Cardiac septum (tissue), 1 donor: ENCODE measurements around the gene SELENOH. TPM values are rescaled to one million over a fixed set of nuclear protein-coding genes. Genes with fewer than 3 reads are reported as not detected.

Experiments
- DNase-seq: peaks from one replicate; pipeline ENCODE4 v3.0.0-alpha.2; 2020; ENCODE audit warnings: low spot score
- intact Hi-C: fragments of 100-400 bp; cut with DNase I; formaldehyde crosslinking; loops from one replicate; pipeline ENCODE4 v1.14.0; 2022
- total RNA-seq: library from RNA; stranded (reverse); fragmentation: NEBNext Ultra II Directional; extraction: Animal tissue kit (Norgen Biotek cat#: 25700); gene quantifications from one replicate; pipeline ENCODE4 v1.2.1, GENCODE V29; 2021
- donor health status: DM: no; HTN: no; CAD: no.

The SELENOH gene
- total RNA-seq, 1 donor from 2014 or later, result 85.5 TPM

DNA sequence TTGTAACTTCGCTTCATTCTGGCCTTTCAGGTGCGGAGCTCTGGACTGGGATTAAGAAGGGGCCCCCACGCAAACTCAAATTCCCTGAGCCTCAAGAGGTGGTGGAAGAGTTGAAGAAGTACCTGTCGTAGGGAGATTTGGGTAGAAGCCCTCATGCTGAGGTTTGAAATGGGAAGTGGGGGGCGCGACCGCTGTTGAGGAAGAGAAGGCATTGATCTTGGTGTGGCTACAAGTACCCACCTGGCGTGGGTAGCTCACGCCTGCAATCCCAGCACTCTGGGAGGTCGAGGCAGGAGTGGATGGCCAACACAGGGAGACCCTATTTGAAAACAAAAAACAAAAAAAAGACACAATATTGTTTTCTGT lies 779 bp downstream of the SELENOH start:
- DNase-seq, result no peak
- intact Hi-C loops, result loop anchor here (2.0 to 5.0 kb wide), 2 partner anchors 37 to 75 kb away; partner anchors contain the start of gene ZDHHC5

GRCh38 chr11:57744357-57744756 lies 3.1 kb downstream of the SELENOH start:
- intact Hi-C loops, result loop anchor here (5.0 kb wide), 1 partner anchor 77 kb away; the partner anchor contains the start of gene ZDHHC5
- no peak for DNase-seq

DNA sequence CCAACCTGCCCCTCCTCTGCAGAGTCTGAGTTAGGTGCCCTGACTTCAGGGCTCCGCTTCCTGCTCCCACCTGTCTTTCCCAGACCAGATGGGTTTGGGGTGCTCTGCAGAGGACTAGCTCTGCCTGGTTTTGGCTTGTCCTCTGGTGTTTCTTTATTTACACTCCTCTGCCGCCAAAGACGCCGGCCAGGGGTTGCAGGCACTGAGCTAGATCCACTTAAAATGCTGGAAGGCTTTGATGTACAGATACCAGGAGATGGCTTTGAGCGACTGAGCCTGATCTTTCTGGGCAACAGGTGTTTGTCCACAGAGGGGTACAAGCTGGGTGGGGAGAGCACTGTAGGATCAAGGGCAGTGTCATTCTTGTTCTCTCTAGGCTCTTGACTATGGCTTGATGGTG lies 3.9 kb downstream of the SELENOH start:
- intact Hi-C loops, result no loop called here
- DNase-seq, result no peak

GRCh38 chr11:57746920-57747319 lies 5.6 kb downstream of the SELENOH start:
- DNase-seq, result no peak
- intact Hi-C loops, result no loop called here

DNA sequence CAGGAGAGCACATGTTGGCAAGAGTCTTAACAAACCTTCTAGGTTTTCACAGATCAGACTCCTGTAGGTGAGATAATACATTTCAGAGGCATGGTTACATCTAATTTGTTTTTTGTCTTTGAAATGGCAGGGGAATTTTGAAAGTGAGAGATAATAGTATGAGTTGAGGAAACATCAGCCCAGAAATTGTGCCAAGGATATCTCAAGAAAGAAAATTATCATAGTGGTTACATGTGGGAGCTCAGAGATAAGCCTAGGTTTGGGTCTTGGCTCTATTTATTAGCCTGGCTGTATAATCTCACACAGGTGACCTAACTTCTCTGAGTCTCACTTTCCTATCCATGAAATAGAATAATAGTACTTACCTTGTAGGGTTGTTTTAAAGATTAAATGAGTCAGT lies 9.9 kb downstream of the SELENOH start:
- intact Hi-C loops, result no loop called here
- no peak for DNase-seq

- DNase-seq, result no peak
- intact Hi-C loops, result no loop called here
Measured at GRCh38 chr11:57751676-57752253, 10.5 kb downstream of the SELENOH start, which contains the start of gene BTBD18. BTBD18 (minus strand) TSS chr11:57751819; CDS start chr11:57751188, 631 bp downstream.

- intact Hi-C loops, result no loop called here
- no peak for DNase-seq
Measured at GRCh38 chr11:57752954-57753353, 11.7 kb downstream of the SELENOH start.

- intact Hi-C loops, result no loop called here
- no peak for DNase-seq
Measured at GRCh38 chr11:57758174-57758573, 16.9 kb downstream of the SELENOH start.

DNA sequence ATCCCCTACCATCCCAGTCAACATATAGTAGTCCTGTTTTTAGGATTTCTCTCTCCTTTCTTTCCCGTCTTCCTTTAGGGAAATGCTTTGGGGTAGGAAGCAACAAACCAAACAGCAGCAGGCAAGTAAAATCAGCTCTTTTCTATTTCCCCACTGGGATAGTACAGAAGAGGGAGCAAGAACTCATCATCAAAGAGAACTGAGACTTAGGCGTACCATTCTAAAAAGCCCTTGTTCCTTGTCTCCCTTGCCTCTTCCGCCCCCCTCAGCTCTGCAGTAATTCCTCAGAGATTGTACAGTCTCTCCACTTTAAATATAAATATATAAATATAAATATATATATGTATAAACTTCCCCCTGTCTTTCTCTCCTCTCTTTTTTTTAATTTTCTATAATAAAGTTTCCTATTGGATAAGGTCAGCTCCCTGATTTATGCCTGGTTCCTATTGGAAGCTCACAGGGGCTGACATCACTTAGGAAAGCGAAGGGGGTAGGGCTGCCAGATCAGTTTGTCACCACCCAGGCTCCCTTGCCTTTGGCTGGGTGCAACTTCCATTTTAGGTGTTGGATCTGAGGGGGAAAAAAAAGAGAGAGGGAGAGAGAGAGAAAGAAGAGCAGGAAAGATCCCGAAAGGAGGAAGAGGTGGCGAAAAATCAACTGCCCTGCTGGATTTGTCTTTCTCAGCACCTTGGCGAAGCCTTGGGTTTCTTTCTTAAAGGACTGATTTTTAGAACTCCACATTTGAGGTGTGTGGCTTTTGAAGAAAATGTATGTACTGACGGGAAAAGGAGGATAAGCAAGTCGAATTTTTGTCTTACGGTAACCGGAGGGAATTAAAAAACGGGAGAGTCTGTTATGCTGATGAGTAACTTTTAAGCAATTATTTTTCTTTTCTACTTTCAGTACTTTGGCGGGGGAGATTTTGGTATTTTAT lies 20.3 kb downstream of the SELENOH start, which contains the start of gene CTNND1:
Gene CTNND1, plus strand, starts transcription at position 502 of the 934 bp plus-strand sequence. CDS start 29,677 bp downstream, outside the sequence.
- peak; percentile 90 for DNase-seq
- intact Hi-C loops, result loop anchor here (2.0 kb wide), 2 partner anchors 17 to 39 kb away; no protein-coding TSS in a partner anchor

- DNase-seq, result no peak
- intact Hi-C loops, result loop anchor here (2.0 kb wide), 2 partner anchors 16 to 38 kb away; no protein-coding TSS in a partner anchor
Measured at GRCh38 chr11:57762235-57762861, 21.1 kb downstream of the SELENOH start.

DNA sequence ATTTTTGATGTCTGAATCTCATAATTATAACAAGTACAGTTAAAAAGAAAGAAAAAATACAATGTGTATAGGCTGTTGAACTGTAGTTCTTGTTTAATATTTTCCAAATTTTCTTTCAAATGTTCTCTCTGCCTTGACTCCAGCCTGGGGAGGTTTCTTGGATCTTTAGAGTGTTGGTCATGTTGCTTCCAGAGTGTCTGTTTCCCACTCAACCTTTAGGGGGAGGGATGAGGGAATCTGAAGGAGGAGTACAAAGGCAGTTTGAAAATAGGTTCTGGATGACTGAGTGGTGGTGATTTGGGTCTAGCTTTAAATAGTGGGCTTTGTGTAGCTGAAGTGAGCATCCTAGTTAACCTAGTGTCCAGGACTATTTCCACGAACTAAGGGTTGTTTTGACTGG lies 22.3 kb downstream of the SELENOH start:
- DNase-seq, result no peak
- intact Hi-C loops, result loop anchor here (2.0 kb wide), 2 partner anchors 15 to 37 kb away; no protein-coding TSS in a partner anchor

- no peak for DNase-seq
- intact Hi-C loops, result no loop called here
Measured at GRCh38 chr11:57764021-57764420, 22.7 kb downstream of the SELENOH start.

DNA sequence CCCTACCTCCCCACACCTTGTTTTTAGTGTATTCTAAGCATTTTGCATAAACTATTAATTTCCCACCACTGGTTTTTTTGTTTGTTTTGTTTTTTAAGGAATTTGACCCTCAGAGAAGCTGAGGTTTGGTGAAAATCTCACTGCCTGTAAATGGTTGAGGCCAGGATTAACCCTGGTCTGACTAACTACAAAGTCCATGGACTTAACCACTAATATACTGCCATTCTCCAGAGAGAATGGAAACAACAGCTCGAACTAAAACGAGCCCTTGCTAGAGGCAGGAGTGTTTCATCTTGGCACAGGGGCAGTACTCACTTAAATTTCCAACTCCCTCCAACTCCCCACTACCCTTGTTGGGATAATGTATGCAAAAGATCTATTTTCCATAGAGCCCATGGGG lies 23.3 kb downstream of the SELENOH start:
- no peak for DNase-seq
- intact Hi-C loops, result no loop called here

- intact Hi-C loops, result no loop called here
- no peak for DNase-seq
Measured at GRCh38 chr11:57764972-57765371, 23.7 kb downstream of the SELENOH start.

GRCh38 chr11:57770793-57771192 lies 29.5 kb downstream of the SELENOH start:
- intact Hi-C loops, result no loop called here
- DNase-seq, result no peak

DNA sequence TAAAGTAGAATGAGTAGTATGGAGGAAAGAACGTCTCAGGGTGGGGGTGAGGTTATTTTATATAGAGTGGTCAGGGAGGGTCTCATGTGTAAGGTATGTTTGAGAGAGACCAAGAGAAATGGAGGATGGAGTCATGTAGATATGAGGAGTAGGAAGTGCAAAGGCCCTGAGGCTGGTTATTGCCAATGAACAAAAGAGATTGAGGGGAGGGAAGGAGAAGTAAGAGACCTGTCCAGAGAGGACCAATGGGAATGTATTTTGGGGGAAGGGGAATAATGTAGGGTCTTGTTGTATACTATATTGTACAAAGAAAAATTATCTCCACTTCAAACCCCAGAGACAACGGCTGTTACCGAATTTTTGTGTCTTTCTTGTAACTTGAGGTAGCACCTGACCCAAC lies 30.1 kb downstream of the SELENOH start:
- intact Hi-C loops, result no loop called here
- no peak for DNase-seq

- no peak for DNase-seq
- intact Hi-C loops, result no loop called here
Measured at GRCh38 chr11:57772562-57772961, 31.3 kb downstream of the SELENOH start.

DNA sequence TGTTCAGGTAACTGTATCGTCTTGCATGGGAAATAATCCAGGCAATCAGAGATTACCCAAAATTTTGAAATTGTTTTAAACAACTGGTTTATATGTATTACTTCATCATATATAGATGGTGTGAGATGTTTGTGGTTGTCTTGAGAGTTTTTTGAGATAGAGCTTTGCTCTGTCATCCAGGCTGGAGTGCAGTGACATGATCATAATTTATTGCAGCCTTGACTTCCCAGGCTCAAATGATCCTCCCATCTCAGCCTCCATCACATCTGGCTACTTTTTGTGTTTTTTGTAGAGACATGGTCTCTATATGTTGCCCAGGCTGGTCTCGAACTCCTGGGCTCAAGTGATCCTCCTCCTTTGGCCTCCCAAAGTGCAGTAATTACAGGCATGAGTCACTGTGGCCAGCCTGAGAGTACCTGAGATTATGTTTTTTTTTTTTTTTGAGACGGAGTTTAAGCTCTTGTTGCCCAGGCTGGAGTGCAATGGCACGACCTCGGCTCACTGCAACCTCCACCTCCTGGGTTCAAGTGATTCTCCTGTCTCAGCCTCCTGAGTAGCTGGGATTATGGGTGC lies 31.8 kb downstream of the SELENOH start:
- DNase-seq, result no peak
- intact Hi-C loops, result no loop called here

DNA sequence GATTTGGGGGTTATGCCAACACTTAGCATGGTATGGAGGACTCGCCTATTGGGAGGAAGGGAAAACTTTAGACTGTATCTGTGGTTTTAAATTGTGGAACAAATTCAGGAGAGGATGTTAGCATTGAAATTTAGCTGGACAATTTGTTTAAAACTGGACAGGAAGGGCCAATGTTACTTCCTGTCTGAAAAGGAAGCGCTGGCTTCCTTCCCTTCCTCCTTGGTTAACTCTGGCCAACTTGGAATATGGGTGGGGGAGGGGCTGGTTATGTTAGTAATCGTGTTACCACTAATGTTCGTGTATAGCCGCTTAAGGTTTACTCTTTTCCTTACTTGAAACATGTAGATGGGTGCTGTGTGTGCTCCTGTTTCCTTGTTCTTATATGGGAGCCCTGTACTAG lies 34.2 kb downstream of the SELENOH start:
- DNase-seq, result no peak

DNA sequence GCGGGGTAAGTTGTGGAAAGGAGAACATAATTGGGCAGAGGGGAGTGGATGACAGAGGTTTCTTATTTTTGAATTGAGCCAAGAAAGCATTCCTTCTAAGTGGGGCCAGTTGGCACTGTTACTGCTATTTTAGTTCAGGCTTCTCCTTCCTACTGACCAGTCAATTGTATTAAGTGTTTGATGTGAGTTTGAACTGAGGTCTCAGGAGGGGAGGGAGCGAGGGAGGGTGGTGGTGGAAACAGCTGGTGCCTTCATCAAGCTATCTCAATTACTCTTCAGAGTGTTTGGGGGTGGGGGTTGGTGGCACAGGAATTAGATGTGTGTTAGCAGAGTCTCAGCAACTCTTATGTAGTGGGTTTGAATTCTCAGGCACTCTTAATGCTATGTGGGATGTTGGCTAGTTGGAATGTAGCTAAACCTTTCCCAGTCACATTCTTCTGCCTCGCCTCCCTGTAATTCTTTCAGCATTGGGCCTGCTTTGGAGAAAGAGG lies 34.8 kb downstream of the SELENOH start:
- no peak for DNase-seq
- intact Hi-C loops, result no loop called here

More for the DNA sequence above, 34.2 kb downstream of the SELENOH start:
- intact Hi-C loops, result no loop called here
